Endothelial cell of umbilical vein (primary cell): Measurements from ENCODE around the gene GSK3A. TPM values are rescaled to one million over a fixed set of nuclear protein-coding genes. Genes with fewer than 3 reads are reported as not detected.

ENCODE experiments used
- BruUV-seq: library from RNA; stranded (reverse); fragments of 400-500 nt; replicated peaks from 2 replicates; lab custom pipeline; 2021; lab: Mats Ljungman, UMichigan
- CTCF ChIA-PET: fragments of 300-600, 350-600 bp; sonication (Branson Sonifier 250); formaldehyde crosslinking; loops from one replicate; lab custom pipeline; 2021; ENCODE audit warnings: antibody characterized with exemption, inconsistent platforms; lab: Charles Lee
- POLR2A ChIA-PET: fragments of 300-600, 350-600 bp; sonication (Branson Sonifier 250); formaldehyde crosslinking; loops from one replicate; lab custom pipeline; 2021; ENCODE audit warnings: antibody characterized with exemption, inconsistent platforms; lab: Charles Lee
- DNase-seq: peaks from one replicate; pipeline ENCODE4 v3.0.0-alpha.2; 2011; ENCODE audit warnings: low read depth, low spot score
- FAIRE-seq: peaks from 2 replicates; lab custom pipeline; 2011; peaks lifted over from hg19 to GRCh38; lab: Jason Lieb, UNC
- H2AFZ ChIP-seq: 2 replicates; pipeline ENCODE4 v1.6.0; 2012; ENCODE audit warnings: low read depth, low read length, control low read depth, inconsistent platforms
- H3K27ac ChIP-seq: 2 replicates; pipeline ENCODE4 v1.5.1; 2011; ENCODE audit warnings: low read depth, mild to moderate bottlenecking, control low read depth, low read length, moderate library complexity; ENCODE audit not compliant: insufficient read depth
- H3K27me3 ChIP-seq, 2 experiments: 2 replicates each; pipeline versions ENCODE4 v1.6.0 to v1.6.1; 2011; ENCODE audit warnings: low read length in 2 of 2, mixed read lengths in 1 of 2; ENCODE audit not compliant: control insufficient read depth in 2 of 2, insufficient read depth in 2 of 2
- H3K36me3 ChIP-seq, 2 experiments: 2 replicates in 1 of 2; 3 replicates in 1 of 2; pipeline ENCODE4 v1.5.1; 2011; ENCODE audit warnings: low read length in 2 of 2, mild to moderate bottlenecking in 1 of 2, moderate library complexity in 1 of 2; ENCODE audit not compliant: control insufficient read depth in 2 of 2, insufficient read depth in 2 of 2; ENCODE audit errors: extremely low read depth in 1 of 2
- H3K4me1 ChIP-seq: 3 replicates; pipeline ENCODE4 v1.5.1; 2011; ENCODE audit warnings: mild to moderate bottlenecking, low read length; ENCODE audit not compliant: control insufficient read depth, insufficient read depth; ENCODE audit errors: extremely low read depth
- H3K4me2 ChIP-seq: 2 replicates; pipeline ENCODE4 v1.6.1; 2011; ENCODE audit warnings: low read length, control low read depth, mixed read lengths; ENCODE audit not compliant: insufficient read depth
- H3K4me3 ChIP-seq, 3 experiments: fragments of 200-600 bp in 1 of 3; sonication (generic), shearing (Covaris generic) in 1 of 3; replicated peaks in 1 of 3; 2 replicates each; pipeline ENCODE4 v1.5.1; 2011 to 2016; ENCODE audit warnings: control low read depth in 3 of 3, low read length in 3 of 3, mild to moderate bottlenecking in 2 of 3, inconsistent platforms in 1 of 3, low read depth in 1 of 3, moderate library complexity in 1 of 3; ENCODE audit not compliant: insufficient read depth in 1 of 3
- H3K79me2 ChIP-seq: 2 replicates; pipeline ENCODE4 v1.6.0; 2012; ENCODE audit warnings: low read length, inconsistent platforms; ENCODE audit not compliant: control insufficient read depth, insufficient read depth
- H3K9ac ChIP-seq: replicated peaks from 2 replicates; pipeline ENCODE3; 2011; ENCODE audit warnings: low read length, control low read depth; ENCODE audit not compliant: insufficient read depth; ENCODE audit errors: extremely low read depth
- H3K9me1 ChIP-seq: replicated peaks from 3 replicates; pipeline ENCODE4 v1.6.0; 2011; ENCODE audit warnings: mild to moderate bottlenecking, low read length; ENCODE audit not compliant: control insufficient read depth, insufficient read depth; ENCODE audit errors: extremely low read depth
- H3K9me3 ChIP-seq: replicated peaks from 2 replicates; pipeline ENCODE4 v1.5.1; 2012; ENCODE audit warnings: low read length, inconsistent platforms; ENCODE audit not compliant: control insufficient read depth, insufficient read depth
- H4K20me1 ChIP-seq: replicated peaks from 2 replicates; pipeline ENCODE3; 2011; ENCODE audit warnings: mild to moderate bottlenecking, low read length; ENCODE audit not compliant: control insufficient read depth, insufficient read depth; ENCODE audit errors: extremely low read depth
- EZH2 ChIP-seq: IDR thresholded peaks from 2 replicates; pipeline ENCODE4 v1.6.1; 2012; ENCODE audit warnings: borderline replicate concordance, low read depth, mild to moderate bottlenecking, moderate library complexity, low read length, inconsistent platforms; ENCODE audit not compliant: severe bottlenecking
- FOS ChIP-seq: IDR thresholded peaks from 2 replicates; pipeline ENCODE4 v1.6.1; 2011; ENCODE audit warnings: mild to moderate bottlenecking, low read length, moderate library complexity, borderline replicate concordance; ENCODE audit not compliant: insufficient read depth
- GATA2 ChIP-seq: IDR thresholded peaks from 2 replicates; pipeline ENCODE4 v1.7.0; 2011; ENCODE audit warnings: low read depth, mild to moderate bottlenecking, moderate library complexity, mixed read lengths, low read length; ENCODE audit not compliant: insufficient read length, insufficient read depth
- JUN ChIP-seq: IDR thresholded peaks from 2 replicates; pipeline ENCODE4 v1.6.1; 2011; ENCODE audit warnings: borderline replicate concordance, low read depth; ENCODE audit not compliant: insufficient read length, insufficient read depth
- MYC ChIP-seq: IDR thresholded peaks from one replicate; pipeline ENCODE4 v1.6.1; 2011; ENCODE audit warnings: mild to moderate bottlenecking, low read depth, low read length
- POLR2AphosphoS5 ChIP-seq: IDR thresholded peaks from 2 replicates; pipeline ENCODE4 v1.6.1; 2012; ENCODE audit warnings: low read depth, mild to moderate bottlenecking, control low read depth, low read length, moderate library complexity; ENCODE audit not compliant: insufficient read depth
- dilution Hi-C: fragments of 300-500 bp; cut with MboI; formaldehyde crosslinking; loops from one replicate; pipeline ENCODE4 v1.15.0; 2019; ENCODE audit warnings: low sequenced_read_pairs; ENCODE audit not compliant: extremely low pct_ligation_motif_present
- intact Hi-C: fragments of 100-400 bp; cut with micrococcal nuclease; formaldehyde crosslinking; loops from one replicate; pipeline ENCODE4 v1.10.0; 2022
- polyA plus RNA-seq, 4 experiments: library from polyadenylated mRNA; depleted of rRNA in 3 of 4; stranded (reverse) in 3 of 4; unstranded in 1 of 4; fragments of >200 nt; gene quantifications; 2 replicates each; pipeline versions ENCODE4 v1.2.1 to v1.2.3, GENCODE V29; 2011 to 2012; ENCODE audit warnings: missing spikeins in 1 of 4
- total RNA-seq: library from RNA; stranded (reverse); gene quantifications from 2 replicates; pipeline ENCODE4 v1.2.3, GENCODE V29; 2021
- TF ChIP-seq, protein P1 (sequence below), 2 donors: IDR thresholded peaks; 1 replicate in 1 of 2; 2 replicates in 1 of 2; pipeline ENCODE4 v1.5.1; 2011; ENCODE audit warnings: low read length in 2 of 2, mild to moderate bottlenecking in 2 of 2, moderate library complexity in 2 of 2, control low read depth in 1 of 2, inconsistent platforms in 1 of 2, low read depth in 1 of 2; ENCODE audit not compliant: insufficient read depth in 1 of 2; ENCODE audit errors: extremely low read depth in 1 of 2

GSK3A gene
- total and polyA plus RNA-seq, 2 donors (not counting 3 experiments of a cell fraction or from before 2014, with no cell fraction given): 49.5 to 73.7 TPM

GRCh38 chr19:42289556-42290041 is 47.2 kb upstream of the GSK3A start:
- no peaks in the 10 kb centered on the region for H3K27me3 ChIP-seq
- CTCF ChIA-PET: interaction anchor here (1.3 kb wide), 1 partner anchor 46 kb away, joined by 3 read pairs; no protein-coding TSS in a partner anchor
- no peaks in the 10 kb centered on the region for H4K20me1 ChIP-seq
- no peak overlapping the region for H3K4me3 ChIP-seq
- FAIRE-seq (no peak), DNase-seq (no peak)
- peaks cover 17% of the 10 kb centered on the region for H3K4me1 ChIP-seq
- no peaks in the 10 kb centered on the region for H3K9me1 ChIP-seq
- no peaks in the 10 kb centered on the region for H3K9me3 ChIP-seq
- intact Hi-C loops: no loop called here
- no TSS peak for BruUV-seq
- dilution Hi-C loops: no loop called here
- no peak overlapping the region for H3K9ac ChIP-seq
- POLR2A ChIA-PET: no interaction called here
- H2AFZ ChIP-seq: no peak overlapping the region
- H3K4me2 ChIP-seq: no peak overlapping the region
- H3K79me2 ChIP-seq: peaks cover 15% of the 10 kb centered on the region
- TF ChIP-seq FOS: no peak
- no peak for TF ChIP-seq EZH2
- no peak for TF ChIP-seq GATA2
- TF ChIP-seq POLR2AphosphoS5: no peak
- H3K27ac ChIP-seq: no peak overlapping the region
- peaks cover 14 to 71% of the 10 kb centered on the region in 2 experiments for H3K36me3 ChIP-seq

DNA sequence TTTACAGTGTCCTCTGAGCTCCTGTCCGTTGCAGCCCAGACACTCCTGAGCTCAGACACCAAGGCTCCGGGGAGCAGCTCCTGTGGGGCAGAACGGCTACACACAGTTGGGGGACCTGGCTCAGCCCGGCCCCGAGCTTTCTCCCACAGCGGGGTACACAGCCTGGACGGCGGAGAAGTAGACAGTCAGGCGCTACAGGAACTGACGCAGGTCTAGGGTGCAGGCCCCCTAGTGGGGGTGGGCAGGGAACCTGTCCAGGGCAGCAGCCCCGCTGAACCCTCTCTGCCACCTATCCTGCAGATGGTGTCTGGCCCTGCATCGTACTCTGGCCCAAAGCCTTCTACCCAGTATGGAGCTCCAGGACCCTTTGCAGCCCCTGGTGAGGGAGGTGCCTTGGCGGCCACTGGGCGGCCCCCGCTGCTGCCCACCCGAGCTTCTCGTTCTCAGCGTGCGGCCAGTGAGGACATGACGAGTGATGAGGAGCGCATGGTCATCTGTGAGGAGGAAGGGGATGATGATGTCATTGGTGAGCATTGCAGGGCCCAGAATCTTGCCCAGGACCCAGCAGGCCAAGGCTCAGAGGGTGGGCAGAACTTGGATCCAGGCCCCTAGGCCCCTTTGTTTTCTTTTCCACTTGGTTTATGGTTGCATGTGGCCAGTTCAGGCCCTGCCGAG is 46.6 kb upstream of the GSK3A start:
- no peak for DNase-seq
- no peak overlapping the region for H2AFZ ChIP-seq
- H3K4me1 ChIP-seq: peaks cover 17% of the 10 kb centered on the region
- CTCF ChIA-PET: interaction anchor here (0.9 to 1.9 kb wide), 2 partner anchors 10 to 43 kb away, joined by 4 to 8 read pairs; no protein-coding TSS in a partner anchor
- H4K20me1 ChIP-seq: no peaks in the 10 kb centered on the region
- H3K9ac ChIP-seq: no peak overlapping the region
- H3K9me1 ChIP-seq: no peaks in the 10 kb centered on the region
- H3K9me3 ChIP-seq: no peaks in the 10 kb centered on the region
- TF ChIP-seq, protein P1, sequence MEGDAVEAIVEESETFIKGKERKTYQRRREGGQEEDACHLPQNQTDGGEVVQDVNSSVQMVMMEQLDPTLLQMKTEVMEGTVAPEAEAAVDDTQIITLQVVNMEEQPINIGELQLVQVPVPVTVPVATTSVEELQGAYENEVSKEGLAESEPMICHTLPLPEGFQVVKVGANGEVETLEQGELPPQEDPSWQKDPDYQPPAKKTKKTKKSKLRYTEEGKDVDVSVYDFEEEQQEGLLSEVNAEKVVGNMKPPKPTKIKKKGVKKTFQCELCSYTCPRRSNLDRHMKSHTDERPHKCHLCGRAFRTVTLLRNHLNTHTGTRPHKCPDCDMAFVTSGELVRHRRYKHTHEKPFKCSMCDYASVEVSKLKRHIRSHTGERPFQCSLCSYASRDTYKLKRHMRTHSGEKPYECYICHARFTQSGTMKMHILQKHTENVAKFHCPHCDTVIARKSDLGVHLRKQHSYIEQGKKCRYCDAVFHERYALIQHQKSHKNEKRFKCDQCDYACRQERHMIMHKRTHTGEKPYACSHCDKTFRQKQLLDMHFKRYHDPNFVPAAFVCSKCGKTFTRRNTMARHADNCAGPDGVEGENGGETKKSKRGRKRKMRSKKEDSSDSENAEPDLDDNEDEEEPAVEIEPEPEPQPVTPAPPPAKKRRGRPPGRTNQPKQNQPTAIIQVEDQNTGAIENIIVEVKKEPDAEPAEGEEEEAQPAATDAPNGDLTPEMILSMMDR (IDR thresholded peaks at IDR 0.05; ENCODE audit: extremely low read depth in 1 of 2, insufficient read depth in 1 of 2, low read depth in 1 of 2, low read length in 2 of 2): no peak
- no peak for TF ChIP-seq FOS
- no peak for TF ChIP-seq GATA2
- no peak for TF ChIP-seq JUN
- TF ChIP-seq MYC: no peak
- TF ChIP-seq POLR2AphosphoS5: no peak
- H3K79me2 ChIP-seq: peaks cover 17% of the 10 kb centered on the region
- intact Hi-C loops (no loop called here), dilution Hi-C loops (no loop called here)
- H3K4me3 ChIP-seq: no peak overlapping the region
- H3K4me2 ChIP-seq: no peak overlapping the region
- H3K27ac ChIP-seq: no peak overlapping the region
- H3K27me3 ChIP-seq: no peaks in the 10 kb centered on the region
- no TSS peak for BruUV-seq
- FAIRE-seq: no peak
- peaks cover 14 to 66% of the 10 kb centered on the region in 2 experiments for H3K36me3 ChIP-seq
- POLR2A ChIA-PET: no interaction called here
